ENCODE data around the gene CGN.

DNA sequence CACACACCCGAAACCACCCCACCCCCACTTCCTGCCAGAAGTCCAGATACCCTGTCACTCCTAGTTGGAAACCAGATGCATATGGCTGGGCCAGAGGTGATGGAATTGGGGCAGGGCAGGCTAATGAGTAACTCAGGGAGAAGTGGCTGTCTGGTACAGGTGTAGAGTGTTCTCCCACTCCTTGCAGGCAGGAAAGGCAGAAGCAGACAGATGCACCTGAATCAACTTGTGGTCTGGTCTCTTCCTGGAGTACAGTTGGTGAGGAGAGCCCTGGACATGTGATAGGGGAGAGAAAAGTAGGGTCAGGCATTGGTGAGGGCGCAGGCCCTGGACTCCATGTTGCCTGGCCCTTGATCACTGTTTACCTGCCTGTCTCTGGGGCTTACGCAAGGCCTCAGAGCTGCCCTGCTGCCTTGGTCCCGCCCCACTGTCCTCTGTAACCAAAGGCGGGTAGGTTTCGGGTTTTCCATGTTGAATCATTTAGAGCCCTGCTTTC, 2.5 kb downstream of the CGN start:
- TF ChIP-seq, protein P1, sequence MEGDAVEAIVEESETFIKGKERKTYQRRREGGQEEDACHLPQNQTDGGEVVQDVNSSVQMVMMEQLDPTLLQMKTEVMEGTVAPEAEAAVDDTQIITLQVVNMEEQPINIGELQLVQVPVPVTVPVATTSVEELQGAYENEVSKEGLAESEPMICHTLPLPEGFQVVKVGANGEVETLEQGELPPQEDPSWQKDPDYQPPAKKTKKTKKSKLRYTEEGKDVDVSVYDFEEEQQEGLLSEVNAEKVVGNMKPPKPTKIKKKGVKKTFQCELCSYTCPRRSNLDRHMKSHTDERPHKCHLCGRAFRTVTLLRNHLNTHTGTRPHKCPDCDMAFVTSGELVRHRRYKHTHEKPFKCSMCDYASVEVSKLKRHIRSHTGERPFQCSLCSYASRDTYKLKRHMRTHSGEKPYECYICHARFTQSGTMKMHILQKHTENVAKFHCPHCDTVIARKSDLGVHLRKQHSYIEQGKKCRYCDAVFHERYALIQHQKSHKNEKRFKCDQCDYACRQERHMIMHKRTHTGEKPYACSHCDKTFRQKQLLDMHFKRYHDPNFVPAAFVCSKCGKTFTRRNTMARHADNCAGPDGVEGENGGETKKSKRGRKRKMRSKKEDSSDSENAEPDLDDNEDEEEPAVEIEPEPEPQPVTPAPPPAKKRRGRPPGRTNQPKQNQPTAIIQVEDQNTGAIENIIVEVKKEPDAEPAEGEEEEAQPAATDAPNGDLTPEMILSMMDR (IDR thresholded peaks at IDR 0.05; ENCODE audit: extremely low read depth in 1 of 2, insufficient read depth in 1 of 2, low read depth in 1 of 2, low read length in 2 of 2), result no peak
- TF ChIP-seq, protein P2, sequence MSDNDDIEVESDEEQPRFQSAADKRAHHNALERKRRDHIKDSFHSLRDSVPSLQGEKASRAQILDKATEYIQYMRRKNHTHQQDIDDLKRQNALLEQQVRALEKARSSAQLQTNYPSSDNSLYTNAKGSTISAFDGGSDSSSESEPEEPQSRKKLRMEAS (IDR thresholded peaks at IDR 0.05; ENCODE audit: insufficient read depth, insufficient read length), result no peak
- TF ChIP-seq POLR2AphosphoS5 (IDR thresholded peaks at IDR 0.05; ENCODE audit: insufficient read depth, low read depth, low read length) (no peak), EZH2 (IDR thresholded peaks at IDR 0.05; ENCODE audit: borderline replicate concordance, low read depth, low read length, severe bottlenecking) (no peak), POLR2A (IDR thresholded peaks at IDR 0.05; ENCODE audit: low read depth, low read length) (no peak)
